HG03280 (cell line): Measurements from ENCODE around the gene LRIG1.

Experiments used
- ATAC-seq: cut with Tn5 transposase; IDR thresholded peaks from one replicate; pipeline ENCODE4 v1.9.1; 2021; ENCODE audit warnings: mild to moderate bottlenecking, moderate library complexity; ENCODE audit not compliant: unreplicated experiment

The LRIG1 gene

GRCh38 chr3:66444146-66444644 lies 56.6 kb downstream of the LRIG1 start:
- no peak for ATAC-seq

DNA sequence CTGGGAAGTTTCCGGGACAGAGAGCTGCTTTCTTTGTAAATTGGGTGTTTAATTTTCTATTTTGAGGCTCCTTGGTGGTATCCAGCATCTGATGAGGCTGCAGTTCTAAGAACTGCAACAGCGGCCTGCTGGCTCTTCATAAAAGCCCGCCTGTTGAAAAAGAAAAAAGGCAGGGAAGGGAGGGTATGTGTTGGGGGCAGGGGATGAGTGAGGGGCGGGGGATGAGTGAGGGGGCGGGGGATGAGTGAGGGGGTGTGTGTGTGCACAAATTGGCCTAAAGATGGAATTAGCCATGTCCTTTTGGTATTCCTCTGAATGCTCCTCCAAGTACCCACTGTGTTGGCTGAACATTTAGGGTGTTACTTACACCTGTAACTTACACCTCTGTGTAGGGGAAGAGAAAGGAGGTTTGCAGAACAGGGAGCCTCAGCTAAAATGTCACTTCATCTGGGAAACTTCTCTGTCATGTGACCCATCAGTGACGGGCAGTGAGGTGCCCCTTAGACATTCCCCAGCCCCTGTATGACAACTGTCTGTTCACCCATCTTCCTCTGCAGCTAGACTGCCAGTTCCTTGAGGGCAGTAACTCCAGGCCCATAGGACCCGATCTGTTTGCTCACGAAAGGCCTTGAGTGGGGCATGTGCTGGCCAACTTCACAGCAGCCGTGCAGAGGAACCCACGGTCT lies 57.6 kb downstream of the LRIG1 start:
- ATAC-seq, result no peak

DNA sequence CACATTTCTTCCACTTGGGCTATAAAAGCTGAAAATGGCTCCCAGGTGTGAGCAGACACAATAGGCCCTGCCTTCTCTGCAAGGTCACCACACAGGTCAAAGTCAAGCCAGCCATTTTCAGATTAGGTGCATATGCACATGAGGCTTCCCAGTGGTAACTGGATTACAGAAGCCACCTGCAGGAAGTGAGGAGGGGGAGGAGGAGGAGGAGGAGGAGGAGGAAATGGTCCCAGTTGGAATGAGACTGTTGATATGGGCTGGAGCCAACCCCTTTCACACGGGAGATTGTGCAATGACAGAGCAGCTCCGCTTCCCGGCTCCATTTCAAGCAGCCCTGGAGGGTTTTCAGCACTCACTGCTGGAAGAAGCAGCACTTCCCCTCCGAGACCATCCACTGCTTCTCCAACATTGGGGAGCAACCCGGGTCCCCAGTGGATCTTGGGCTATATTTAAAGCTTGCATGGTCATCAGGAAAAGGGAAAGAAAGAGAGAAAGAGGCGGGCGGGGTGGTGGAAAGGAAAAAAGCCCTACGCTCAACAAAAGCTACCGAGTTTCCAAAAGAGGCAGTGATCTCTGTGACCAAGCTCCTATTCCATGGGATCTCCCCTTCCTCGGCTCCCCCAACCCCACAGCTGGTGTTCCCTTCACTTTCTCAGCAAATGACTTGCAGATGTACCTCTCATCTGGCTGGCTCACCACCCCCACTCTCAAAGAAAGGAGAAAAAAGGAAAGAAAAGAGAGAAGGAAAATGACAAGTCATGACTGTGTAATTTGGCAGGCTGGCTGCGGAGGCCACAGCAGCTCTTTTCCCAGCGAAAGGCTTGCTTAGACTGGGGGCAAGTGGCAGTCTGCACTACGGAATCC lies 58.3 kb downstream of the LRIG1 start:
- no peak for ATAC-seq

DNA sequence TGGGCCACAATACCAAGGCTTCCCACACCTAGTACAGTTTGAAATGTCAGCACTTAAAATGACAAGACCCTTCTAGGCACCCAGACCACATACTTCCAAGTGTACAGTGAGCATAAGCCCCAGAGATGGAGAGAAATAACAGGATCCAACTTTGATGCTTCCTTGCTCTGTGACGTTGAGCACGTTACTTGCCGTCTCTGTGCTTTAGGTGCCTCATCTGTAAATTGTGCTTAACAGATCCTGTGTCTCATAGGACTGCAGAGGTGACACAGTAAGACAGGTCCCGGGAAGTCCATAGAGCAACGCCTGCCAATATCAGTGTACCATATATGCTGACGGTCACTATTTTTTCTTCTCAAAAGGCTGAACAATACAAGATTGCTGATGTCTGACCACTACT lies 59.1 kb downstream of the LRIG1 start:
- ATAC-seq, result no peak

DNA sequence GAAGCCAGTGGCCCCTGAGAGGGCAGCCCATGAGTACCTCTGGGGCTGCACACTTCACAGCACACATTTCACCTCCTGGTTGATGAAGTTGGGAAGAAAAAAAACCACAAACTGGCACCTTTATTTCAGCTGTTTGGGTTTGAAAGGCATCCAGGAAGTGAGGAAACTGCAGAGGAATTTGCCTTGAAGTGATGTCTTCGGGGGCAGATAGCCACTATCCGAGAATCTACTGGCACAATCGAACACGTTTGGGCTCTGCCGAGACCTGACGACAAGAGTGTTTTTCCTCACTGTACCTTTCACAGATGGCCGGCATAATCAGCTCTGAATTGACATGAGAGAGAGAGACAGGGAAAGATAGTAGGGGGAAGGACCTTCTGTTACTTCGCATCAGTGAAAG lies 59.7 kb downstream of the LRIG1 start:
- ATAC-seq, result no peak

GRCh38 chr3:66439666-66440344 lies 61.0 kb downstream of the LRIG1 start:
- ATAC-seq, result no peak

- ATAC-seq, result no peak
Measured at GRCh38 chr3:66438046-66438445, 62.8 kb downstream of the LRIG1 start.

DNA sequence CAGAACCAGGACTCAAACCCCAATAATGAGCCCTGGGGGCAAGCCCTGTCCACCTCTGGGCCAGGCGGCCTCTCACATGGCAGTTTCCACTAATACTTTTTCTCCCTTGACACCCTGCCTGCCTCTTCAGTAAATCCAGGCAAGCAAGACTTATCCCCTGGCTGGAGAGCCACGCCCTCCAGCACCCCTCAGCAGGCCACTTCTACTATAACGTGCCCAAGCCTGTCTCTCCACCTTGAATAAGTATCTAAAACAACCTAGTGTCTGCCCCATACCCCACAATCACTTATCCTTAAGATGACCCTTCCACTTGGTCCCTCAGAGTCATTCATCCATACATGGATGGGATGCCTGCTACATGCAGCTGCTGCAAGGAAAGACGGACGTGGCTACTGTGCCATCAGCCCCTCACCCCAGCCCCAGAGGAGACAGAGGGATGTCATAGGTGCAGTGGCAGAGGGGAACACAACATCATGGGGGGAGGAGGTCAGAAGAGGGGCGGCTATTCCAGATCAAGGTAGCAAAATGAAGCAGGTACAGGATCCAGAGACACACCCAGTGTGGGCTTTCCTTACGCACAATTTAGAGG lies 63.4 kb downstream of the LRIG1 start:
- ATAC-seq, result no peak

DNA sequence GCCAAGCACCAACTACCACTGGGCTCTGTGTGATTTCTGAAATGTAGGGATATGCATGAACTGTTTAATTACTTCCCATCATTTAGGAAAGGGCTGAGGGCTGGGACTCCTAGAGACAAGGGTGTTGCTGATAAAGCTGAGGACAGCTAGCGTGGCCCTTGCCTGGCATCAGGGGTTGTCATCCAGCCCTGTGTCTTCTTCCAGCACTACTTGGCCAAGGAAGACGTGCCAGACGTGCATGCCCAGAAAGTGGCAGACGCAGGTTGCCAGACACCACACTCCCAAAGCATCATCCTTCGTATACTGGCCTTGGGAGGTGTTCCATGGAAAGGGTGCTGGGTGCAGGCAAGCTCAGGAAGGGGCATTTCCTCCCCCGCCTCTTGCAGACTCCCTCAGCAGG lies 64.8 kb downstream of the LRIG1 start:
- ATAC-seq, result no peak

- no peak for ATAC-seq
Measured at GRCh38 chr3:66434726-66435125, 66.1 kb downstream of the LRIG1 start.

- no peak for ATAC-seq
Measured at GRCh38 chr3:66433522-66433782, 67.4 kb downstream of the LRIG1 start.

DNA sequence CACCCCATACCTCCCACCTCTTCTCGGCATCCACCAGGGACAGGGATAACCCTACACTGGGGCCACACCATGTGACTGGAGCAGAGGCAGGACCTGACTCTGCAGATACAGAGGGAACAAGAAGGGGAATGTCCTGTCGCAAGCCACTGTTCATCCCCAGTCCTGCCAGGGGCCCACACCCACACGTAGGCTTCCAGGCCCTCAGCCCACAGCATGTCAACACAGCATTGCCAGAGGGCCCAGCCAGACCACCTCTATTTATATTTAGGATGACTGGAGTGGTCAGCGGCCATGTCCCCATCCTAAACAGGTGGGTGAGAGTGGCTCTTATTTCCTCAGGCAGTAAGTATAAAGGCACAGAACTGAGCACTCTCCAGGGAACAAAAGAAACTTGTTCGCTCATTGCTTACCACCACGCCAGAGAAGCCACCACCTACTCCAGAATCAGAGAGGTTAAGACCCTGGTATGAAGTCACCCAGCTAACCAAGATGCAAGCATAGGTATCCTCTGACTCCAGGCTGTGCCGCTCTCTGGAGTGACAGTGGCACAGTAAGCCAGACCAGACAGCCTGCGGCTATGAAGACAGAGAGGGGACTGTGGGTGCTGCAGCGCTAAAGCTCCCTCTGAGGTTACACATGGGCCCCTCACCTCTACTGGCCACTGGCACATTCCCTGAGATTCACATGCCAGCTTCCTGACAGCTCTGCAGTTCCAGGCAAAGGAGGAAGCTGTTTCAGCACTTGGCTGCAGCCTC lies 67.9 kb downstream of the LRIG1 start:
- no peak for ATAC-seq

GRCh38 chr3:66432041-66432766 lies 68.6 kb downstream of the LRIG1 start:
- no peak for ATAC-seq

- no peak for ATAC-seq
Measured at GRCh38 chr3:66431494-66431893, 69.3 kb downstream of the LRIG1 start.

DNA sequence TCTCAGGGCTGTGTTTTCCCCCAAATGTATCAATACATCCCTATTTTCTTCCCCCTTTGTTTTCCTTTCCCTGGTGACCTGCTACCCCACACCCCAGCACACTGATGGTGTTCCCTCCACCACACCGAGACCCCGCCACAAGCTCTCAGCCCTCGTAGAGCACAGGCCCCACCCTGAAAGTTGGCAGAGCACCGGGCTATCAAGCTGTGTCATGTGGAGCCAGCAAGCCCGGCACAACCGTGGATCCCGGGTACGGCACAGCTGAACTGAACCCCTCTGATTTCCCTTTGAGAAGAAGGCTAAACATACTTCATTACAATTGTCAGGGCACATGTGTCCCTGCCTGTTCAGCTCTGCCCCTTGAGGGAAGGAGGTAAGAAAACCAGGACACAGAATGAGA lies 69.9 kb downstream of the LRIG1 start:
- no peak for ATAC-seq

- ATAC-seq, result no peak
Measured at GRCh38 chr3:66428733-66429132, 72.1 kb downstream of the LRIG1 start.

- no peak for ATAC-seq
Measured at GRCh38 chr3:66427951-66428474, 72.8 kb downstream of the LRIG1 start.

DNA sequence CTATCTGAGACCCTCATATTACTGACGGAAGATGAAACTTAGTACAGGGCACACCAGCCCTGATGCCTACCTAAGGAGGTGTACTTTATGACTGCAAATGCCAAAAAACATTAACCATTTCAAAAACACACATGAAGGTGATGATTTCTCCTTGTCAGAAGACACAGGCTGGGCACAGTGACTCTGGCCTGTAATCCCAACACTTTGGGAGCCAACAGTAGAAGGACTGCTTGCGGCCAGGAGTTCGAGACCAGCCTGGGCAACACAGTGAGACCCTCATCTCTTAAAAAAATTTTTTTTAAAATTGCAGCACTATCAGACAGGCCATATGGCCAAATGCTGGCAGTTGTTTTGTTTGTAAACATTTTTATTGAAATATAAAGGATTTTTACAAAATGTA lies 73.5 kb downstream of the LRIG1 start:
- no peak for ATAC-seq

- ATAC-seq, result no peak
Measured at GRCh38 chr3:66426135-66426534, 74.7 kb downstream of the LRIG1 start.

DNA sequence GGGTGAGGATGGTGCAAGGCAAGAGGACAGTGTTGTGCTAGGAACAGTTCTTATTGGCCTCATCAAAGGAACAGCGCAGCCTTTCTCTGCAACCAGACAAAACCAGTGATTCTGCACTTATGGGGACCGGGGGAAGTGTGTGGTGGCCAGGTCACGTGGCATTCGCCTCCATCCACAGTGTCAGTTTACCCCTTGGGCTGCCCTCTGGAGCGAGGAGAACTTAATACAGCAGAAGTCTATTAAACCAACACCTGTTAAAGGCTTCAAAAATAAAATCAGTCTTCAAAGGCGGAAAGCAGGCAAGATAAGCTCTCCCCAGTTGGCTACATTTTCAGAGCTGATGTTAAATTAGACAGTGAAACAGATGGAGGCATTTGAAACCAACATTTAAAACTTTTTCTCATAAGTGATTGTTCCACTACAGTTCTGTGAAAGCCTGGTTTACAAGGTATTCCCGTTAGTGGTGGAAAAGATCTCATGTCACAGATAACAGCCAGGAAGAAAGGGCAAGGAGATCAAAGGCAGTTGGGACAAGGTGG lies 75.2 kb downstream of the LRIG1 start:
- no peak for ATAC-seq
